OCI-LY7 (cell line): ENCODE measurements around the gene RPS6KA5.

ENCODE experiments used
- CTCF ChIP-seq: fragments of 200-600 bp; sonication (generic); conservative IDR thresholded peaks from 2 replicates; pipeline ENCODE4 v1.5.1; 2014; ENCODE audit warnings: mild to moderate bottlenecking, antibody characterized with exemption, low read length, moderate library complexity, mixed read lengths
- EZH2phosphoT487 ChIP-seq: fragments of 200-600 bp; sonication (generic); IDR thresholded peaks from 2 replicates; pipeline ENCODE4 v1.6.1; 2018; ENCODE audit warnings: low read depth, borderline replicate concordance, mild to moderate bottlenecking, mixed run types, antibody characterized with exemption, low read length, moderate library complexity, mixed read lengths

GRCh38 chr14:90883197-90883596 is 177.2 kb downstream of the RPS6KA5 start:
- no peak for TF ChIP-seq CTCF
- no peak for TF ChIP-seq EZH2phosphoT487
